ENCODE results near the gene ENC1.

DNA sequence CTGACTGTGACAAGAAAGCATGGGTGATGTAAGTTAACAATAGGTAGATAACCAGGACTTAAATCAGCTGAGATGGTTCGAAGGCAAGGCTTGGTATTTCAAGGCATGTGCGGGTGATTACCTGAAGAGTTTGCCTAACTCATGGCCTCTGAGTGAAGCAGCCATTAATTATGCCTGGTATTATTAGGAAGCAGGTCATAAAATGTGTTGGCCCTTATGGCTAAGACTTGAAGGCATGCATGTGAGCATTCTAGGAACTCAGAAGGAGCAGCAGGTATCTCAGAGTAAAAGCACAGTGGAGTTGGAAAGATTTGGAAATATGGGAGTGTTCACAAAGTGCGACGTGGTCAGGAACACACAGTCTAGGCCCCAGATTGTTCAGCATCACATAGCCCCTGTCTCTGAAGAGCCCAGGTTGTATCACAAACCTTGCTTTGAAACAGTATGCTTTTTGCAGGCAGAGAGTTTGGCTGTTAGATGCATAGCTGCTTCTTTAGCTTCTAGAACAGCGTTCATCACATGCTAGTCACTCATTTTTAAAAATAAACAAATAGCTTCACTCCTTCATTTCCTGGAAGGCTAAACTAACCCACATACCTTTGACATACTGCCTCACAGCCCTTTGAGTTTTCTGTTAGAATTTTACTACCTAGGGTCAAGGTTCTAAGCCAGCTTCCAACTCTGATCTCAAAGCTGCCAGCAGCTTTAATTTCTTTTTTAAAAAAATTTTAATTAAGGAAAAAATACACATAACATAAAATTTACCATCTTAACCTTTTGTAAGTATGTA is 46.6 kb upstream of the ENC1 start:
- TF ChIP-seq CBX8 (IDR thresholded peaks at IDR 0.05) (no peak), ZFP36 (IDR thresholded peaks at IDR 0.05; ENCODE audit: borderline replicate concordance, partially characterized antibody) (no peak), RFX5 (IDR thresholded peaks at IDR 0.05) (no peak), RARB (CRISPR knock-in tag; IDR thresholded peaks at IDR 0.05) (no peak), KDM1A (IDR thresholded peaks at IDR 0.05; ENCODE audit: low read depth) (no peak), POLR2A (IDR thresholded peaks at IDR 0.05; ENCODE audit: low read length) (no peak), RCOR1 (IDR thresholded peaks at IDR 0.05; ENCODE audit: low read depth, low read length) (no peak), JUN (IDR thresholded peaks at IDR 0.05) (no peak), ZC3H11A (IDR thresholded peaks at IDR 0.05) (no peak)
- TF ChIP-seq, protein P1, sequence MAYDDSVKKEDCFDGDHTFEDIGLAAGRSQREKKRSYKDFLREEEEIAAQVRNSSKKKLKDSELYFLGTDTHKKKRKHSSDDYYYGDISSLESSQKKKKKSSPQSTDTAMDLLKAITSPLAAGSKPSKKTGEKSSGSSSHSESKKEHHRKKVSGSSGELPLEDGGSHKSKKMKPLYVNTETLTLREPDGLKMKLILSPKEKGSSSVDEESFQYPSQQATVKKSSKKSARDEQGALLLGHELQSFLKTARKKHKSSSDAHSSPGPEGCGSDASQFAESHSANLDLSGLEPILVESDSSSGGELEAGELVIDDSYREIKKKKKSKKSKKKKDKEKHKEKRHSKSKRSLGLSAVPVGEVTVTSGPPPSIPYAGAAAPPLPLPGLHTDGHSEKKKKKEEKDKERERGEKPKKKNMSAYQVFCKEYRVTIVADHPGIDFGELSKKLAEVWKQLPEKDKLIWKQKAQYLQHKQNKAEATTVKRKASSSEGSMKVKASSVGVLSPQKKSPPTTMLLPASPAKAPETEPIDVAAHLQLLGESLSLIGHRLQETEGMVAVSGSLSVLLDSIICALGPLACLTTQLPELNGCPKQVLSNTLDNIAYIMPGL (CRISPR knock-in tag; IDR thresholded peaks at IDR 0.05; ENCODE audit: borderline replicate concordance), result no peak
- TF ChIP-seq, protein P2, sequence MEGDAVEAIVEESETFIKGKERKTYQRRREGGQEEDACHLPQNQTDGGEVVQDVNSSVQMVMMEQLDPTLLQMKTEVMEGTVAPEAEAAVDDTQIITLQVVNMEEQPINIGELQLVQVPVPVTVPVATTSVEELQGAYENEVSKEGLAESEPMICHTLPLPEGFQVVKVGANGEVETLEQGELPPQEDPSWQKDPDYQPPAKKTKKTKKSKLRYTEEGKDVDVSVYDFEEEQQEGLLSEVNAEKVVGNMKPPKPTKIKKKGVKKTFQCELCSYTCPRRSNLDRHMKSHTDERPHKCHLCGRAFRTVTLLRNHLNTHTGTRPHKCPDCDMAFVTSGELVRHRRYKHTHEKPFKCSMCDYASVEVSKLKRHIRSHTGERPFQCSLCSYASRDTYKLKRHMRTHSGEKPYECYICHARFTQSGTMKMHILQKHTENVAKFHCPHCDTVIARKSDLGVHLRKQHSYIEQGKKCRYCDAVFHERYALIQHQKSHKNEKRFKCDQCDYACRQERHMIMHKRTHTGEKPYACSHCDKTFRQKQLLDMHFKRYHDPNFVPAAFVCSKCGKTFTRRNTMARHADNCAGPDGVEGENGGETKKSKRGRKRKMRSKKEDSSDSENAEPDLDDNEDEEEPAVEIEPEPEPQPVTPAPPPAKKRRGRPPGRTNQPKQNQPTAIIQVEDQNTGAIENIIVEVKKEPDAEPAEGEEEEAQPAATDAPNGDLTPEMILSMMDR (IDR thresholded peaks at IDR 0.05), result no peak
- TF ChIP-seq, protein P3, sequence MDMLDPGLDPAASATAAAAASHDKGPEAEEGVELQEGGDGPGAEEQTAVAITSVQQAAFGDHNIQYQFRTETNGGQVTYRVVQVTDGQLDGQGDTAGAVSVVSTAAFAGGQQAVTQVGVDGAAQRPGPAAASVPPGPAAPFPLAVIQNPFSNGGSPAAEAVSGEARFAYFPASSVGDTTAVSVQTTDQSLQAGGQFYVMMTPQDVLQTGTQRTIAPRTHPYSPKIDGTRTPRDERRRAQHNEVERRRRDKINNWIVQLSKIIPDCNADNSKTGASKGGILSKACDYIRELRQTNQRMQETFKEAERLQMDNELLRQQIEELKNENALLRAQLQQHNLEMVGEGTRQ (IDR thresholded peaks at IDR 0.05), result no peak
- TF ChIP-seq, protein P4, sequence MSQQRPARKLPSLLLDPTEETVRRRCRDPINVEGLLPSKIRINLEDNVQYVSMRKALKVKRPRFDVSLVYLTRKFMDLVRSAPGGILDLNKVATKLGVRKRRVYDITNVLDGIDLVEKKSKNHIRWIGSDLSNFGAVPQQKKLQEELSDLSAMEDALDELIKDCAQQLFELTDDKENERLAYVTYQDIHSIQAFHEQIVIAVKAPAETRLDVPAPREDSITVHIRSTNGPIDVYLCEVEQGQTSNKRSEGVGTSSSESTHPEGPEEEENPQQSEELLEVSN (IDR thresholded peaks at IDR 0.05; ENCODE audit: borderline replicate concordance, low read depth), result no peak

Measured in A549 (cell line).